HG03442 (cell line): ENCODE measurements around the gene MED13L.

Experiments used
- ATAC-seq: cut with Tn5 transposase; IDR thresholded peaks from one replicate; pipeline ENCODE4 v1.9.1; 2021; ENCODE audit warnings: mild to moderate bottlenecking, moderate library complexity; ENCODE audit not compliant: unreplicated experiment

Gene MED13L

GRCh38 chr12:116213885-116214527 is 63.5 kb downstream of the MED13L start:
- no peak for ATAC-seq

DNA sequence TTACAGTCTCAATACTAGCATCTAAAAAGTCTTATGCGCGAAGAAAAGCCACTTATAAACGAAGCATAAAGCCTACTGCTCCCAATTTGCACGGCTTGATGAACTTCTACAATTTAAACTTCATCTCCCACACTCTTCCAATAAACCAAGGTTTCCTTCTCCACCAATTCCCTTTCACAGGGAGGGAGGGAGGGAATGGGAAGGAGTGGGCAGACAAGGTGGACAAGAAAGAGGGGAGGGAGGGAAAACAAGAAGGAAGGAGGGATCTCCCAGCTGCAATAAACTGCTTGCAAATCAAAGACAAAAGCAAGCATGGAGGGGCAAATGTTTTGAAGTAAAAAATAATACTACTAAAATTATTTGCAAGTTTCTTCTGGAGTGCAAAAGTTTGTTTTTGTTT is 64.5 kb downstream of the MED13L start:
- ATAC-seq = no peak

DNA sequence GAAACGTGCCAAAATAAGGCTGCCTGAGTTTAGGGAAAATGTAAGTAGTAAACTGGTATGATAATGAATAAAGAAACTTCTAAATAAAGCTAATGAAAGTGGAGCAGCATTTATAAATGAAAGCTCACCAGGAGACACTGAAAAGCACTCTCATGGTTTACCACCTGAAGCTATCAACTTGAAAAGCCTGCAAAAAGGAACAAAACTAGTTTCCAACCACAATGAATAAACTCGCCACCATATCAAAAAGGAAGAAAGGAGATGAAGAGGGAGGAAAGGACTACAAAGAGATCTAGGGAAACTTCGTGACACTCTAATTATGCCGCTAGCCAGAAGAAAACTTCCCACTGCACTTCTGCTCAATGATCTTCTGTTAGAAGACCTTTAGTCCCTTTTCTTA is 66.7 kb downstream of the MED13L start:
- no peak for ATAC-seq

GRCh38 chr12:116210131-116210530 is 67.4 kb downstream of the MED13L start:
- ATAC-seq = no peak

DNA sequence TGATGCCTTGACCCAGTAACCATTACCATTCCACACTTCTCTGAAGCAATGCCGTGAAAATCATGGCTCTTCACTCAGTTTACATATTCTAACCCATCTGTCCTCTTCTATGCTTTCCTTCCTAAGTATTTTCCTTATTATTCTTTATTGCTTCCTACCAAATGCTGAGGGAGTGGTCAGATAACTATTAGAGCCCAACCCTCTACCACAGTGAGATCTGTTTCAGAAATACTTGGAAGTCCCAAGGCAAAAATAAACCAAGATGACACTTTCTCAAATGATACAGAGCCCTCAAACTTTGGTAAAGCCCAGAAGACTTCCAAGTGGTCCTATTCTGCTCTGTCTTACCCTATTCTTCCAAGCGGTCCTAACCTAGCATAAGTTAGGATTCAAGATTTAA is 68.0 kb downstream of the MED13L start:
- ATAC-seq = no peak

DNA sequence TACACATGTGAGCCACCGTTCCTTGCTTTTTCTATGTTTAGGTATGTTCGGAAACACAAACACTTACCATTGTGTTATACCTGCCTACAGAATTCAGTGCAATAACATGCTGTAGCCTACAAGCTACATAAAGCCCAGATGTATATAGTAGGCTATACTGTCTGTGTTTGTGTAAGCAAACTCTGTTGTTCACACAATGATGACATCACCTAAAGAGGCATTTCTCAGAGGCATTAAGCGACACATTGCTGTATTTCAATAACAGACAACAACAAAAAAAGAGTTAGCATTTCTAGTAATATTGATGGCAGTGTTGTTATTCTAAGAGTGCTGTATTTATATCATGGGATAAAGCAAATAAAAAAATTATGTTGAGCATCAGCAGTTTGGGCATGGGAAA is 70.2 kb downstream of the MED13L start:
- no peak for ATAC-seq

DNA sequence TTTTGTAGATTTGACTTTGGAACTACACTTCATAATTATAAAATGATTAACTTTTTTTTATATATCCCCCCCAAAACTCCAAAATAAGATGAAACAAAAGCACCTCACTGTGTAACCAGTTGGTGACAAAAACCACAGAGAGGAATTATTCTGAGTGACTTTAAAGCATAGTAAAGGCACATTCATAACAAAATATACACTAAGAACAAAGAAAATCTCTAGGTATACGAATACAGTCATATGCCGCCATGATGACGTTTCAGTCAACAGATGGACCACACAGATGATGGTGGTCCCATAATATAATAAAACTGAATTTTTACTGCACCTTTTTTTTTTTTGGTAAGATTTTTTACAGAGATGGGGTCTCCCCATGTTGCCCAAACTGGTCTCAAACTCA is 70.7 kb downstream of the MED13L start:
- ATAC-seq = no peak

GRCh38 chr12:116204785-116205184 is 72.7 kb downstream of the MED13L start:
- no peak for ATAC-seq

GRCh38 chr12:116204169-116204568 is 73.3 kb downstream of the MED13L start:
- no peak for ATAC-seq

DNA sequence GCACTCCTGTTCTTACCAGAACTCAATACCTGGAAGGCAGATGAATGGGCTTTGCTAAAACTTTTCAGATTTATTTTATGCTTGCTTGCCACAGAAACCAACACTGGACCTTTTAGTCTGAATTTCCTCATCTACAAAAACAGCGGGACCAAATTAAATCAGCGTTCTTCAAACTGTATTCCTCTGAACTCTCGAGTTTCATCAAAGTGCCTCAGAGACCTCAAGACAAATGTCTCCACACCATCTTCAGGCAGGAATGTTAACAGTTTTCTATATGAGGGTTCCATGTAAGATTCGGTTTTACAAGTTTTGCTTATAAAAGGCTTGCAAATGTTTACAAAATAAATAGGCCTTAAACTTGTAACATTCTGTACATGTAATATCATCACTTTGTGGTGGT is 74.6 kb downstream of the MED13L start:
- ATAC-seq = no peak

DNA sequence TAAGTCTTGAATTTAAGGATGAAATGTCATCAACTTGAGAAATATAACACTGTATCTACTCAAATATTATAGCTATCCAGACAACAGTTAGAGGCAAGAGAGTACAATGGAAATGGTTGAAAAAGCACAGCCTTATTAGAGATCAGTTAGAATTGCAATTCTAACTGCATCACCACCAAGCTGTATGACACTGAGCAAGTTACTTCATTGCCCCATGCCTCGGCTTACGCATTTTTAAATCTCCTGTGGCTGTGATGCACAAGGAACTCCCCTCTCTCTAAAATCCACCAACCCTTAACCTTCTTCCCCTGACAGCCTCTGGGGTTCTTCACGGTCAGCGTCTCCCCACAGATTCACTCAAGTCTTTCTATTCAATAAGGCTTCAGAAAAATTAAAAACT is 75.1 kb downstream of the MED13L start:
- ATAC-seq = no peak

DNA sequence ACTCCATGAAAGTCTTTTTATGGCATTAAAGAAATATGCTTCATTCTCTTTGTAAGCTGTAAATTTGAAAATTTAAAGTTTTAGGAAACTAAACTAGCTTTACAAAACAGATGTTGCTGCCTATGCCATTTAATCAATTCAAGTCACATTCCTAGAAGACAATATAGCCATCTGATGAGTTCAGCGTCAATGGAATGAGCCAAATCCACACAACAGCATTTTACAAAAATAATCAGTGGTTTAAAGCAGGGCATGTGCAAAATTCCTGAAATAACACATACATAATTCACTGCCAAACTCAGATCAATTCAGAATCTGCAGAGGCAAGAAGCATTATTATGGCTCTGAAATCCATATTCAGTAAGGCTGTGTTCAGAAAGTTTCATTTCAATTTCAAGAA is 75.6 kb downstream of the MED13L start:
- ATAC-seq = no peak

GRCh38 chr12:116201359-116201758 is 76.1 kb downstream of the MED13L start:
- no peak for ATAC-seq

DNA sequence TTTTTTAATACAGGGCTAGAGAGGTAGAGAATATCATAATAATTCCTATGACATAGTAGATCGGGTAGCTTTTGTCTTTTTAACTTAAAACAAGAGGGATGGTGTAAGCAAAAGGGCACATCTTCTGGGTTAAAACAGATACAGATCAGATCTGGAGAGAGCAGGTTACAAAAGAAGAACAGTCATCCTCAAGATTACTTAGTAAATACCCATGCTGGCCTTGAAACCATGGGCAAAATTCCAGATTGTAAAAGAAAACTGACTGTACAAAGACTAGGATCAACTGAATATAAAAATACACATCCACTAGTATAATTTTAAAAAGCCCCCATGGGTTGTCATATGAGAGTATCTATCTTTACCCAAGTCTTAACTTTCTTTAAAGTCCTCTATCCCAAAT is 76.7 kb downstream of the MED13L start:
- no peak for ATAC-seq

DNA sequence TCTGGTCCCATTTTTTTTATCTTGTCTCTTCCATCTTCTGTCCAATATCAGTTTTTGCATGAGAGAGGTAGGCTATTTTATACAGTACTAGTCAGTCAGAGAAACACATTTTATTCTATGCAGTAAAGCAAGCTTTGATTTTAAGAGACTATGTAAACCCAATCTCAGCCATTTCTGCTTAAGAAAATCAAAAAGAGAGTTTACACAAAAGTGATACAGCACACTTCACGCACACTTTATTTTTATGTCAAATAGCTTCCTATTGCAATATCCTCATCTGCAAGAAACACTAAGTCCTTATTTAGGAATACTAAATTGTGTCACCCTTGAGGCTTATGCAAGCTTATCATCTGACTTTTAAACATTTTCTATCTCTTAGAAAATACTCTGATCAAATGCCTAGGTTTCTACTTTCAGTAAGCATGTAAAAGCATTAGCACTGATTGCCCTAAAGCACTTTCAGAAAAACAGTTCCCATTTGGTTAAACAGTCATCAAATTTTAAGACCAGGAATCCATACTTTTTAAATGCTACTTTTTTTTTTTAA is 78.3 kb downstream of the MED13L start:
- no peak for ATAC-seq

GRCh38 chr12:116196752-116197718 is 80.5 kb downstream of the MED13L start:
- no peak for ATAC-seq

- ATAC-seq = no peak
Measured at GRCh38 chr12:116196226-116196625, 81.3 kb downstream of the MED13L start.

DNA sequence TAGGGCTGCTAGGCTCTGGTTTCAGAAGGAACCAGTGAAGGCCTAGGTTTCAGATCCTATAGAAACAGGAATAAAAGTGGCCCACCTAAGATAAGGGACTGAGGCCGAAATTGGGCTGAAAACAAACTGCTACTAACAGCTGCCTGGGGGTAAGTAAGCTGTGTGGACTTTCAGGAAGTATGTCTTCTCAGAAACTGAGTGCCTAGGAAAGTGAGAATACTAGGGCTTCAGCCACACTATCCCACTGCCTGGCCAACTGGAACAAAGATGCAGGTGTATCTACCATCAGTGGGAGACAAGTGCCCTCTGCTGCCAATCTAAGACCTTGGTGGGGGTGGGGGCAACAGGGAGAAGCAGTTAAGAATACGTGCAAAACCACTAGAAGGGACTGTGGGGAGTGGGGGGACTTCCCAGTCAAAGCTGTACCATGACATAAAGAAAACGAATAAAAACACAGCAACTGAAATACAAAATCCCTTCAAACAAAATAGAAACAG is 82.5 kb downstream of the MED13L start:
- ATAC-seq = peak; percentile 81

DNA sequence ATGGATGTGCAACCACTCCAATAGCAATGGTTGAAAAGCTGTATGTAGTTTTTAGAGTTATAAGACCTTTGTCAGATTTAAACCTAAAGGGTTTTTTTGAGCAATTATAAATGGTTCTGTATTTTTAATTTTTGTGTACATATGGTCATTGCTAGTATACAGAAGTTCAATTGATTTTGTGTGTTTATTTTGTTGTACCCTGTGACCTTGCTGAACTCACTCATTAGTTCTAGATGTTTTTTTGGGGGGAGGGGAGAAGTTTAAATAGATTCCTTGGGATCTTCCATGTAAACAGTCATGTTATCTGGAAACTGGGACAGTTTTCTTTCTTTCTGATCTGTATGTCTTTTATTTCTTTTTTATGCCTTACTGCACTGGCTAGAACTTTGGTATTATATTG is 87.8 kb downstream of the MED13L start:
- ATAC-seq = no peak

DNA sequence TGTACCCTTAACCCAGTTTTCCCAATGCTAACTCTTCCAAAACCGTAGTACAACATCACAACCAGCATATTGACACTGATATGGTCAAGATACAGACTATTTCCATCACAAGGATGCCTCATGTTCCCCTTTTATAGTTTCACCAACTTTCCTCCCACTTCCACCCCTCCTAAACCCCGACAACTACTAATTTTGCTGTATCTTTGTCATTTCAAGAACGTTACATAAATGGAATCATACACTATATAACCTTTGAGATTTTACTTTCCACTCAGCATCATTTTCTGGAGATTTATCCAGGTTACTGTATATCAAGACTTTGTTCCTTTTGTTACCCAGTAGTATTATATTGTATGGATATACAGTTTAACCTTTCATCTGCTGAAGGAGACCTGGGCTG is 88.9 kb downstream of the MED13L start:
- ATAC-seq = no peak

DNA sequence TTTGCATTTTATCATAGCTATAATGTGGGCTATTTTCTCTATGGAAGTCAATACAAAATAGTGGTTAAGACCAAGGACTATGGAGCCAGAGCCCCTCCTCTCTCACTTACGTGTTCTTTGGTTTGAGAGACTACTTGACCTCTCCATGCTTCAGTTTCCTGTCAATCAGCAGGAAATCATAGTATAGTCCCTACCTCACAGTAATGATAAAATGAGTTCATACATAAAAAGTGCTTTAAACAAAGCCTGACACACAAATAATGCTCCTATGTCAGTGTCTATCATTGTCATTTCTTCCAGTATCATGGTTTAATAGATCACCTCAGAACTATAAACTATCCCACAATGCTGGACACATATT is 90.4 kb downstream of the MED13L start:
- no peak for ATAC-seq
